ENCODE data around the gene HPN.
"Not testable (repeated sequence)": the region's sequence is repeated elsewhere in the genome, so short reads cannot be mapped to it uniquely, and the experiment has no call there.

HPN gene

DNA sequence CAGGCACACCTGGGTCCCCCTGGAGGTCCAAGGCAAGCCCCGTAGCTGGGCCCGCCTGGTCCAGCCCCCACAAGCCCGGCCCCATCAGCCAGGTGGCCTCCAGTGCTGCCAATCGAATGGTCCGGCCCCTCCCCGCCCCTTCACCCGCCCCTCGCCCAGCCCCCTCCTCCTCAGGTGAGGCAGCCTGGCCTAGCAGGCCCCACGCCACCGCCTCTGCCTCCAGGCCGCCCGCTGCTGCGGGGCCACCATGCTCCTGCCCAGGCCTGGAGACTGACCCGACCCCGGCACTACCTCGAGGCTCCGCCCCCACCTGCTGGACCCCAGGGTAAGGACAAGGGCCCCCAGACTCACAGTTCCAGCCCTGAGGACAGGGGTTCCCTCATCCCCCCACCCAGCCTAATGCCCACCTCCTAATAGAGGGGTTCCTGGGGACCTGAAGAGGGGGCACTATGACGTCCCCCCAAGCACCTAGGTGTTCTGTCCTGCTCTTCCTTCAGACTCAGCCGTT, at the start of gene HPN:
Gene HPN, plus strand, starts transcription at position 174 of the 508 bp plus-strand sequence. CDS start 786 bp downstream, outside the sequence.
- H3K4me3 ChIP-seq (replicated peaks in 1 of 2; ENCODE audit: low read depth in 2 of 2, low read length in 2 of 2), result no peak within 1 kb of the TSS
- TF ChIP-seq CTCF (IDR thresholded peaks at IDR 0.05; ENCODE audit: low read depth, low read length), result no peak

GRCh38 chr19:34992582-34992981, 48.9 kb upstream of the HPN start:
- H3K4me3 ChIP-seq (replicated peaks in 1 of 2; ENCODE audit: low read depth in 2 of 2, low read length in 2 of 2); DNase-seq (ENCODE audit: low read depth in 2 of 2): not testable (repeated sequence)

More for the DNA sequence above, at the start of gene HPN:
- DNase-seq (ENCODE audit: low read depth in 2 of 2), result no peak

DNA sequence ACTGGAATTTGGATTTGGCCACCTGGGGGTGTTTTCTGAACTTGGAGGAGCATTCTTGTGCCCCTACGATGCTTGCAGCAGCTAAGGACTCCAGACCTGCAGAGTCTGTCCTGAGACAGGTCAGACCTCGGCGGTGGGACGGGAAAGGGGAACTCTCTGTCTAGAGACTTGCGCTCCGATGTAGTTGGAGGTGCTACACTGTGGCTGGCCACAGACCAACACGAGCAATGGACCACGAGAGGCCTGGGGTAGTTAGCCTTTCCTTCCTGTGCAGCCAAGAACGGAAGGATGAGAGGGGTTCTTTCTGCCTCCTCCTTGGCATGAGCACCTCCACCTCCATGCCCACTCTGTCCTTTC, 47.3 kb upstream of the HPN start:
- TF ChIP-seq CTCF (IDR thresholded peaks at IDR 0.05; ENCODE audit: low read depth, low read length), result no peak
- DNase-seq (ENCODE audit: low read depth in 2 of 2), result no peak
- no peak overlapping the region for H3K4me3 ChIP-seq (replicated peaks in 1 of 2; ENCODE audit: low read depth in 2 of 2, low read length in 2 of 2)

- DNase-seq (ENCODE audit: low read depth in 2 of 2), result peak in 1 of 2 donors; percentile 54
- TF ChIP-seq CTCF (IDR thresholded peaks at IDR 0.05; ENCODE audit: low read depth, low read length), result no peak
- H3K4me3 ChIP-seq (replicated peaks in 1 of 2; ENCODE audit: low read depth in 2 of 2, low read length in 2 of 2), result no peak overlapping the region
These were observed 46.6 kb upstream of the HPN start for GRCh38 chr19:34994643-34995541.

- TF ChIP-seq CTCF (IDR thresholded peaks at IDR 0.05; ENCODE audit: low read depth, low read length), result no peak
- DNase-seq (ENCODE audit: low read depth in 2 of 2), result no peak
- H3K4me3 ChIP-seq (replicated peaks in 1 of 2; ENCODE audit: low read depth in 2 of 2, low read length in 2 of 2), result no peak overlapping the region
These were observed 46.0 kb upstream of the HPN start for GRCh38 chr19:34995551-34995950.

- DNase-seq (ENCODE audit: low read depth in 2 of 2), result peak in 1 of 2 donors; percentile 80
- no peak overlapping the region for H3K4me3 ChIP-seq (replicated peaks in 1 of 2; ENCODE audit: low read depth in 2 of 2, low read length in 2 of 2)
- no peak for TF ChIP-seq CTCF (IDR thresholded peaks at IDR 0.05; ENCODE audit: low read depth, low read length)
These were observed 44.4 kb upstream of the HPN start for GRCh38 chr19:34997071-34997617.

- not testable (repeated sequence) for DNase-seq (ENCODE audit: low read depth in 2 of 2); H3K4me3 ChIP-seq (replicated peaks in 1 of 2; ENCODE audit: low read depth in 2 of 2, low read length in 2 of 2)
These were observed 43.3 kb upstream of the HPN start for GRCh38 chr19:34998224-34998623.

Measured in cardiac fibroblast (primary cell).